ENCODE measurements around the gene ACO1. TPM values are rescaled to one million over a fixed set of nuclear protein-coding genes. Genes with fewer than 3 reads are reported as not detected.

ACO1 gene
- total RNA-seq, 4 donors from 2014 or later: 10.7 to 25.7 (median 21.5) TPM

DNA sequence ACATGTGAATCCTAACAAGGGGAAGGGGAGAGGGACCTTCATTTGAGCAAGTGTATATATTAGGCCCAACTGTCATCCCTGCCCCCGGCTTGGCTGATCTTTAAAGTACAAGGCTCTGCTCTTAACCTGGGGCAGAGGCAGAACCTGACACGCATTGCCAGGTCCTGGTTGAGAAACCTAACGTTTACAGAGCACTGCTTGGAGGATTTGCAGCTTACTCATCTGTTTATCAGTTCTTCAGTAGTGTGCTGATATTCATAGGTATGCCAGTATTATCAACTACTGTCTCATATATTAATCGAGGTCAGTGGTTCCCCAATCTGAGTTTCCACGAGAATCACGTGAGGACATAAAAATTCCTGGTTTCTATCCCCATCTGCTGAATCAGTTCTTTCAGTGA is 50.4 kb downstream of the ACO1 start:
- intact Hi-C loops (cut with DNase I): no loop called here

GRCh38 chr9:32441678-32442077 is 57.2 kb downstream of the ACO1 start:
- H3K9me3 ChIP-seq: no peaks in the 10 kb centered on the region
- H3K27me3 ChIP-seq: no peaks in the 10 kb centered on the region
- intact Hi-C loops (cut with DNase I): no loop called here
- peaks cover 0 to 86% (median 4%) of the 10 kb centered on the region in 3 donors for H3K36me3 ChIP-seq
- DNase-seq: no peak
- H3K4me3 ChIP-seq: no peak overlapping the region
- no peak overlapping the region for H3K27ac ChIP-seq
- no peaks in the 10 kb centered on the region for H3K4me1 ChIP-seq
- TF ChIP-seq POLR2A (IDR thresholded peaks at IDR 0.05) (no peak), CTCF (IDR thresholded peaks at IDR 0.05) (no peak)
- 82 to 89% methylated on average over 5 of the region's 5 CpGs for WGBS, 2 donors

More for the DNA sequence above, 50.4 kb downstream of the ACO1 start:
- H3K27me3 ChIP-seq: no peaks in the 10 kb centered on the region
- no peak for DNase-seq
- no peaks in the 10 kb centered on the region for H3K4me1 ChIP-seq
- no peak overlapping the region for H3K27ac ChIP-seq
- H3K36me3 ChIP-seq: peaks cover 0 to 100% (median 0%) of the 10 kb centered on the region in 3 donors
- no peaks in the 10 kb centered on the region for H3K9me3 ChIP-seq
- H3K4me3 ChIP-seq: no peak overlapping the region
- TF ChIP-seq POLR2A (IDR thresholded peaks at IDR 0.05) (no peak), CTCF (IDR thresholded peaks at IDR 0.05) (no peak)
- WGBS, 2 donors: 76 to 81% methylated on average over 6 of the region's 6 CpGs

DNA sequence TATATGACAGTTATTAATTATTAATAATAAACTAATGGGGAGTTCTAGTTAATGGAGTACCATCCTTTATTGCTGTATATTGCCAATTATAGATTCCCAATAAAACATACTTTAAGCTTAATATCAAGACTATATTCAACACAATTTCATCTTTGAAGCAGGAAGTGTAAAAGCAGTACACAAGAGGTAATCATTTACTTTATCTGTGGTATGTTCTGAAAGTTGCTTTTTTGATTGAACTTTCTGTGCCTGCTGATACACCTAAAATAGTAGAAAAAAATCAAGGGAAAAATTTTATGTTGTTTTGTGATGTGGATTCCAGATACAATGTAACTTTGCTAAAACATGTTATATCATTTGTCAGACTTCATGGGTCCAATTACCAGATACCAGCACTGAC is 58.0 kb downstream of the ACO1 start:
- Histone ChIP-seq H3K36me3 (peaks cover 0 to 86% (median 5%) of the 10 kb centered on the region in 3 donors), H3K4me1 (no peaks in the 10 kb centered on the region), H3K27ac (no peak overlapping the region), H3K27me3 (no peaks in the 10 kb centered on the region), H3K4me3 (no peak overlapping the region), H3K9me3 (no peaks in the 10 kb centered on the region)
- no peak for TF ChIP-seq POLR2A (IDR thresholded peaks at IDR 0.05)
- TF ChIP-seq CTCF (IDR thresholded peaks at IDR 0.05): no peak
- DNase-seq: no peak
- intact Hi-C loops (cut with DNase I): no loop called here

DNA sequence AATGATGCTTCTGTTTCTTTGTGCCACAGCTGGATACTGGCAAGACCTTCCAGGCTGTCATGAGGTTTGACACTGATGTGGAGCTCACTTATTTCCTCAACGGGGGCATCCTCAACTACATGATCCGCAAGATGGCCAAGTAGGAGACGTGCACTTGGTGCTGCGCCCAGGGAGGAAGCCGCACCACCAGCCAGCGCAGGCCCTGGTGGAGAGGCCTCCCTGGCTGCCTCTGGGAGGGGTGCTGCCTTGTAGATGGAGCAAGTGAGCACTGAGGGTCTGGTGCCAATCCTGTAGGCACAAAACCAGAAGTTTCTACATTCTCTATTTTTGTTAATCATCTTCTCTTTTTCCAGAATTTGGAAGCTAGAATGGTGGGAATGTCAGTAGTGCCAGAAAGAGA is 65.5 kb downstream of the ACO1 start:
- intact Hi-C loops (cut with DNase I): no loop called here
- DNase-seq: no peak
- Histone ChIP-seq H3K4me3 (no peak overlapping the region), H3K9me3 (no peaks in the 10 kb centered on the region), H3K36me3 (peaks cover 0 to 90% (median 55%) of the 10 kb centered on the region in 3 donors), H3K27me3 (no peaks in the 10 kb centered on the region), H3K4me1 (no peaks in the 10 kb centered on the region), H3K27ac (no peak overlapping the region)
- TF ChIP-seq CTCF (IDR thresholded peaks at IDR 0.05) (no peak), POLR2A (IDR thresholded peaks at IDR 0.05) (no peak)
- WGBS, 2 donors: 91 to 98% methylated on average over 6 of the region's 6 CpGs

DNA sequence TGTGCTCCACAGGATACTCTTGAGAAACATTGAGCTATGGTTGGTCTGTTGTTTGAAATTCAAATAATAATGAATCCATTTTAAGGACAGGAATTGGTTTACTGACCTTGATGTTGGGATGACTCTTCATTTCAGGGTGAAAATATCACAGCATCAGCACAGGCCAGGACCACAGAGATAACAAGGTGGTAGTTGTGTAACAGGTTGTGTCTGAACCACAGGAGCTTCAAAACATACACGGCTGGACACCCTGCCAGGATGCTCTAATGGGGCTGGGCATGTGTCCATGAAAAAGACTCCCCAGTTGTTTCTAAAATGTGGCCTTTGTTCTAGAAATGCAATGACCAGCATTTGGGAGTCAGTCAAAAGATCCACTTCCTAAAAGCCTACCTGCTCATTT is 69.8 kb downstream of the ACO1 start:
- no peak for TF ChIP-seq POLR2A (IDR thresholded peaks at IDR 0.05)
- no peak for TF ChIP-seq CTCF (IDR thresholded peaks at IDR 0.05)
- intact Hi-C loops (cut with DNase I): no loop called here

More for the DNA sequence above, 69.8 kb downstream of the ACO1 start:
- no peak overlapping the region for H3K27ac ChIP-seq
- H3K4me3 ChIP-seq: no peak overlapping the region
- no peaks in the 10 kb centered on the region for H3K9me3 ChIP-seq
- DNase-seq: no peak
- no peaks in the 10 kb centered on the region for H3K27me3 ChIP-seq
- H3K4me1 ChIP-seq: no peaks in the 10 kb centered on the region
- H3K36me3 ChIP-seq: peaks cover 8 to 99% (median 45%) of the 10 kb centered on the region in 3 donors
- 57 to 83% methylated on average over 1 of the region's 1 CpG for WGBS, 2 donors
